ENCODE measurements around the gene ABHD14A. TPM values are rescaled to one million over a fixed set of nuclear protein-coding genes. Genes with fewer than 3 reads are reported as not detected.

ABHD14A gene
- polyA plus RNA-seq, 2 of the 4 experiments (the other 2 are of a cell fraction) = 6.3 to 9.5 TPM

GRCh38 chr3:52002748-52003147, 27.9 kb downstream of the ABHD14A start:
- H3K27ac ChIP-seq = no peak overlapping the region
- H3K4me3 ChIP-seq = no peak overlapping the region
- ChIA-PET POLR2A (interaction anchor here (0.9 kb wide), 1 partner anchor 53 kb away, joined by 4 read pairs; the partner anchor contains the start of gene DUSP7), CTCF (interaction anchor here (0.8 to 7.3 kb wide), 21 partner anchors 11 to 443 kb away, joined by 3 to 218 read pairs (median 8); partner anchors contain the start of genes DUSP7 and SEMA3G)
- 58% methylated on average over 6 of the region's 6 CpGs for WGBS (ENCODE audit: missing lambda C conversion rate)
- FAIRE-seq = no peak
- H3K4me2 ChIP-seq = no peak overlapping the region
- H3K4me1 ChIP-seq = peaks cover 9% of the 10 kb centered on the region; the same call in 1 of the 3 replicates
- no peaks in the 10 kb centered on the region for H3K9me3 ChIP-seq
- TF ChIP-seq RCOR1 (IDR thresholded peaks at IDR 0.05; ENCODE audit: low read depth, low read length) (no peak), GATA3 (IDR thresholded peaks at IDR 0.05; ENCODE audit: borderline replicate concordance) (no peak), CTCF (IDR thresholded peaks at IDR 0.05) (no peak), CBX2 (IDR thresholded peaks at IDR 0.05; ENCODE audit: borderline replicate concordance, low read depth) (no peak), E2F6 (IDR thresholded peaks at IDR 0.05; ENCODE audit: borderline replicate concordance, low read depth) (no peak), HOXB5 (CRISPR knock-in tag; IDR thresholded peaks at IDR 0.05) (no peak), ZNF302 (CRISPR knock-in tag; IDR thresholded peaks at IDR 0.05) (no peak), MAFK (IDR thresholded peaks at IDR 0.05; ENCODE audit: partially characterized antibody) (no peak), USF2 (IDR thresholded peaks at IDR 0.05) (no peak), CEBPB (IDR thresholded peaks at IDR 0.05) (no peak), HOXA7 (CRISPR knock-in tag; IDR thresholded peaks at IDR 0.05) (no peak), TFCP2L1 (CRISPR knock-in tag; IDR thresholded peaks at IDR 0.05) (no peak), ELK1 (IDR thresholded peaks at IDR 0.05; ENCODE audit: low read depth, low read length) (no peak), POLR2AphosphoS2 (conservative IDR thresholded peaks at IDR 0.05; ENCODE audit: low read length) (no peak)
- no peak for ATAC-seq
- DNase-seq (ENCODE audit: low read depth in 1 of 2, low spot score in 1 of 2) = no peak

GRCh38 chr3:52004163-52004787, 29.4 kb downstream of the ABHD14A start:
- ATAC-seq = peak in 1 of 2 experiments; percentile 54; a peak in 3 of 6 replicates
- POLR2A ChIA-PET = no interaction called here
- no peak for FAIRE-seq
- no peak overlapping the region for H3K4me2 ChIP-seq
- CTCF ChIA-PET = interaction anchor here (0.7 to 7.3 kb wide), 13 partner anchors 12 to 216 kb away, joined by 3 to 218 read pairs (median 4); partner anchors contain the start of genes DUSP7 and PARP3
- TF ChIP-seq SMC3 (IDR thresholded peaks at IDR 0.05) = peak; percentile 39; the same call in 1 of the 3 replicates
- TF ChIP-seq CTCF (IDR thresholded peaks at IDR 0.05) = peak; percentile 25; the same call in 2 of the 3 replicates
- peak; percentile 46 to 61 for TF ChIP-seq RAD21 (conservative IDR thresholded peaks at IDR 0.05 in 1 of 2, IDR thresholded peaks at IDR 0.05 in 1 of 2)
- TF ChIP-seq RNF2 (IDR thresholded peaks at IDR 0.05; ENCODE audit: borderline replicate concordance, low read depth) = no peak
- TF ChIP-seq ZNF302 (CRISPR knock-in tag; IDR thresholded peaks at IDR 0.05) = no peak
- H3K9me3 ChIP-seq = no peaks in the 10 kb centered on the region
- no peak for DNase-seq (ENCODE audit: low read depth in 1 of 2, low spot score in 1 of 2)
- peaks cover 6% of the 10 kb centered on the region; the same call in 1 of the 3 replicates for H3K4me1 ChIP-seq
- WGBS (ENCODE audit: missing lambda C conversion rate) = 61% methylated on average over 15 of the region's 16 CpGs
- no peak overlapping the region for H3K4me3 ChIP-seq
- no peak overlapping the region for H3K27ac ChIP-seq
